GM12801 (cell line): ENCODE data around the gene FREM2.

Source experiments
- TF ChIP-seq, protein P1 (sequence below): IDR thresholded peaks from one replicate; pipeline ENCODE4 v1.5.1; 2011; ENCODE audit warnings: control low read depth; ENCODE audit not compliant: insufficient read length; ENCODE audit errors: extremely low read depth

FREM2 gene

GRCh38 chr13:38733146-38733545 lies 46.3 kb downstream of the FREM2 start:
- TF ChIP-seq, protein P1, sequence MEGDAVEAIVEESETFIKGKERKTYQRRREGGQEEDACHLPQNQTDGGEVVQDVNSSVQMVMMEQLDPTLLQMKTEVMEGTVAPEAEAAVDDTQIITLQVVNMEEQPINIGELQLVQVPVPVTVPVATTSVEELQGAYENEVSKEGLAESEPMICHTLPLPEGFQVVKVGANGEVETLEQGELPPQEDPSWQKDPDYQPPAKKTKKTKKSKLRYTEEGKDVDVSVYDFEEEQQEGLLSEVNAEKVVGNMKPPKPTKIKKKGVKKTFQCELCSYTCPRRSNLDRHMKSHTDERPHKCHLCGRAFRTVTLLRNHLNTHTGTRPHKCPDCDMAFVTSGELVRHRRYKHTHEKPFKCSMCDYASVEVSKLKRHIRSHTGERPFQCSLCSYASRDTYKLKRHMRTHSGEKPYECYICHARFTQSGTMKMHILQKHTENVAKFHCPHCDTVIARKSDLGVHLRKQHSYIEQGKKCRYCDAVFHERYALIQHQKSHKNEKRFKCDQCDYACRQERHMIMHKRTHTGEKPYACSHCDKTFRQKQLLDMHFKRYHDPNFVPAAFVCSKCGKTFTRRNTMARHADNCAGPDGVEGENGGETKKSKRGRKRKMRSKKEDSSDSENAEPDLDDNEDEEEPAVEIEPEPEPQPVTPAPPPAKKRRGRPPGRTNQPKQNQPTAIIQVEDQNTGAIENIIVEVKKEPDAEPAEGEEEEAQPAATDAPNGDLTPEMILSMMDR, result no peak

GRCh38 chr13:38735665-38736440 lies 49.0 kb downstream of the FREM2 start:
- TF ChIP-seq, protein P1, result no peak

DNA sequence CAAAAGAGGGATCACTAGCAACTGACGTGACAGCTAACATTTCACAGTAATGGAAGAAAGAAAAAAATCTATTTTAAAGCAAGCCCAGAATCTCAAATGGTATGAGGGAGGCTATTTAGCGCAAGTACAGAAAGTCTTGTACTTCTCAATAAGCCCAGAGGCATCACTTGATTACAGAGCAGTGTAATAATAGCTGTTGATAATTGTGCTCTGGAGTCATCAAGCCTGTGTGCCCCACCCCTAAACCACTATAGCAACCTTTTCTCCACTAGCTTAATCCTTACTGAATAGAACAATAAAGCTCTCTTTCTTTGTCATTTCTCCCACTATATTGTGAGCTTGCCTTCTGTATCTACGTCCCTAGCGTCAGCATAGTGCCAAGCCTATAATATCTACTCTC lies 56.6 kb downstream of the FREM2 start:
- TF ChIP-seq, protein P1, result no peak

- TF ChIP-seq, protein P1, result no peak
Observed at GRCh38 chr13:38752686-38753085, 65.8 kb downstream of the FREM2 start.

DNA sequence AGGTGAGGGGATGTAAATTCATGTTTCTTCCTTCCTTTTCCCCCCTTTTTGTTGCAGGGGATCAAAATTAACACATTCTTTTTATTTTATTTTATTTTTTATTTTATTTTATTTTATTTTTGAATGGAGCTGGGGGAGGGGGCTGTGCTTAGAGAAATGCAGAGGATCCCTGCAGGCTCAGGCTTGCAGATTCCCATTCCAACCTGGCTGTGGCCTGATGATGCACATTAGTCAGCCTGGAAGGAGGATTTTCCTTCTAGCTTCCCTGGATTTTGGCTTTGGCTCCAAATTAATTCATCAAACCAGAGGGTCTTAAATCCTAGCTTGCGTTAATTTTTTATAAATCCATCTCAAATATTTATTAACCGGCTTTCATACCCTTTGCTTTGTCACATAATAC lies 67.0 kb downstream of the FREM2 start:
- TF ChIP-seq, protein P1, result no peak

DNA sequence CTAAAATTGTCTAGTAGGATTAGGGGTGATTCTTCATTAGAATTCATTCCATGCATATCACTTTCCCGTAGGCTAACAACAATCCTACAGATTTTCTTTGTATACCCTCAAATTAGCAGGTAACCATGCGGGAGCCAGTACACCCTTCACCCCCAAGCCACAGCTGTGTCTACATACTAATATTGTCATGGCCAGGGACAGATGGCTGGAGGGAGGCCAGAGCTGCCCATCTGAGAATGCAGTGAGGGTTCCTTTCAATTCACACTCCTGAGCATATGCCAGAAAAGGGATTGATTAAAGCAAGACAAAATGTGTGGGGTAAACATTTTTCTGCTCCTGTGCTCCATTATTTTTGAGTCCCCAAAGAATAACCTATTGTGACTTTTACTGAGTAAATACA lies 68.9 kb downstream of the FREM2 start:
- TF ChIP-seq, protein P1, result no peak

GRCh38 chr13:38758277-38758676 lies 71.4 kb downstream of the FREM2 start:
- TF ChIP-seq, protein P1, result no peak
